Calu3 (cell line): ENCODE data around the gene TFF3. TPM values are rescaled to one million over a fixed set of nuclear protein-coding genes. Genes with fewer than 3 reads are reported as not detected.
A peak's percentile ranks its signal among the peaks of the same experiment; 100 is the strongest.

ENCODE experiments used
- BruUV-seq: library from RNA; stranded (reverse); fragments of 400-500 nt; replicated peaks from 2 replicates; lab custom pipeline; 2021; lab: Mats Ljungman, UMichigan
- CTCF ChIA-PET: fragments of 300-600 bp; sonication (Branson Sonifier 250); formaldehyde crosslinking; loops from one replicate; lab custom pipeline; 2022; ENCODE audit warnings: antibody characterized with exemption; lab: Charles Lee
- DNase-seq: peaks from one replicate; pipeline ENCODE4 v3.0.0; 2022
- H3K27ac Mint-ChIP-seq: one replicate; pipeline ENCODE4 v1.8.0; 2022; ENCODE audit warnings: mixed read lengths; ENCODE audit not compliant: unreplicated experiment
- H3K27me3 Mint-ChIP-seq: one replicate; pipeline ENCODE4 v1.8.0; 2022; ENCODE audit warnings: mixed read lengths; ENCODE audit not compliant: unreplicated experiment
- H3K36me3 Mint-ChIP-seq: one replicate; pipeline ENCODE4 v1.8.0; 2022; ENCODE audit warnings: mild to moderate bottlenecking, moderate library complexity, mixed read lengths; ENCODE audit not compliant: insufficient read depth, unreplicated experiment
- H3K4me1 Mint-ChIP-seq: one replicate; pipeline ENCODE4 v1.8.0; 2022; ENCODE audit warnings: mild to moderate bottlenecking, low read depth, mixed read lengths; ENCODE audit not compliant: unreplicated experiment
- H3K4me3 Mint-ChIP-seq: one replicate; pipeline ENCODE4 v1.8.0; 2022; ENCODE audit warnings: mild to moderate bottlenecking, low read depth, moderate library complexity, mixed read lengths; ENCODE audit not compliant: unreplicated experiment
- H3K9me3 Mint-ChIP-seq: one replicate; pipeline ENCODE4 v1.8.0; 2022; ENCODE audit warnings: low read depth, mixed read lengths; ENCODE audit not compliant: unreplicated experiment
- intact Hi-C: fragments of 100-400 bp; cut with micrococcal nuclease; formaldehyde crosslinking; loops from one replicate; pipeline ENCODE4 v1.10.0; 2022; ENCODE audit not compliant: unreplicated experiment
- total RNA-seq: library from RNA; stranded (reverse); gene quantifications from 2 replicates; pipeline ENCODE4 v1.2.3, GENCODE V29; 2022
- TF ChIP-seq, protein P1 (sequence below): fragments of 200-600 bp; IDR thresholded peaks from one replicate; pipeline ENCODE4 v1.8.0; 2022; ENCODE audit warnings: antibody characterized with exemption; ENCODE audit not compliant: unreplicated experiment

TFF3 gene
- total RNA-seq, 1 experiment from 2014 or later = not detected

DNA sequence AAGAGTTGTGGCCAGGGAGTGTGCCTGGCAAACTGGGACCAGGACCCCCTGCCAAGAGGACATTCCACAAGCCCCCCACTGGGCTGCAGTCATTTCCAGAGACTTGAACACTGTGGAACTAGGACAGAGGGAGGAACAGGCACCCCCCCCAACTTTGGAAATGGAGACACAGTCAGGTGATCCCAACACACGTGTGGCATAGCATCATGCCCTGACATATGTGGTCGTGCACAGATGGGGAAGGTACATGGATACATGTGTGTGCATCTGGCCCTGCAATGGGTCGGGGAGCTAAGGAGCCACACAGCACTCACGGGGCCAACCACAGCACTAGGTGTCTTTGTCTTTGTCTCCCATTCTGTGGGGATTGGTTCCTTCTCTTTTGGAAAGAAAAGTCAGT, 6.6 kb upstream of the TFF3 start:
- intact Hi-C loops = no loop called here
- CTCF ChIA-PET = no interaction called here
- no TSS peak for BruUV-seq
- no peak for DNase-seq
- TF ChIP-seq, protein P1, sequence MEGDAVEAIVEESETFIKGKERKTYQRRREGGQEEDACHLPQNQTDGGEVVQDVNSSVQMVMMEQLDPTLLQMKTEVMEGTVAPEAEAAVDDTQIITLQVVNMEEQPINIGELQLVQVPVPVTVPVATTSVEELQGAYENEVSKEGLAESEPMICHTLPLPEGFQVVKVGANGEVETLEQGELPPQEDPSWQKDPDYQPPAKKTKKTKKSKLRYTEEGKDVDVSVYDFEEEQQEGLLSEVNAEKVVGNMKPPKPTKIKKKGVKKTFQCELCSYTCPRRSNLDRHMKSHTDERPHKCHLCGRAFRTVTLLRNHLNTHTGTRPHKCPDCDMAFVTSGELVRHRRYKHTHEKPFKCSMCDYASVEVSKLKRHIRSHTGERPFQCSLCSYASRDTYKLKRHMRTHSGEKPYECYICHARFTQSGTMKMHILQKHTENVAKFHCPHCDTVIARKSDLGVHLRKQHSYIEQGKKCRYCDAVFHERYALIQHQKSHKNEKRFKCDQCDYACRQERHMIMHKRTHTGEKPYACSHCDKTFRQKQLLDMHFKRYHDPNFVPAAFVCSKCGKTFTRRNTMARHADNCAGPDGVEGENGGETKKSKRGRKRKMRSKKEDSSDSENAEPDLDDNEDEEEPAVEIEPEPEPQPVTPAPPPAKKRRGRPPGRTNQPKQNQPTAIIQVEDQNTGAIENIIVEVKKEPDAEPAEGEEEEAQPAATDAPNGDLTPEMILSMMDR = no peak
- Mint-ChIP-seq H3K27ac (no peak overlapping the region), H3K27me3 (peaks cover 55% of the 10 kb centered on the region), H3K4me1 (no peaks in the 10 kb centered on the region), H3K9me3 (no peaks in the 10 kb centered on the region), H3K36me3 (no peaks in the 10 kb centered on the region), H3K4me3 (no peak overlapping the region)

DNA sequence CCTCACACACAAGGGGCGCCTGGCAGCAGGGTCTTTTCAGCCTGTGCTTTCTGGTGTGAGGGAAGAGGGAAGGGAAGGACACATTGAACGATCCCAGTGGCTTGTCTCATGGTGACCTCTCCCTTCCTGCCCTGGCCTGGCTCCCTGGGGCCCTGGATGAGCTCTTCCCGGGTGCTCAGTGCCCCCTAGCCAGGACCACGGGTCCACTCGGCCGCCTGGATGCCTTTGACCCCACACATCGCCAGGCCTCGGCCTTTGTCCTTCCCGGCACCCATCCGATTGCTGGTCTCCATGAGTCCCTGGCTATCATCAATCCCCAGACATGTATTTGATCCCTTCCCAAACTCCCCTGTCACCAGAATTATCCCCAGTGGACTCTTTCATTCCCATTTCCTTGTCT, 6.0 kb upstream of the TFF3 start:
- CTCF ChIA-PET = no interaction called here
- no TSS peak for BruUV-seq
- Mint-ChIP-seq H3K9me3 (no peaks in the 10 kb centered on the region), H3K36me3 (no peaks in the 10 kb centered on the region), H3K27me3 (peaks cover 55% of the 10 kb centered on the region), H3K4me1 (no peaks in the 10 kb centered on the region), H3K27ac (no peak overlapping the region), H3K4me3 (no peak overlapping the region)
- TF ChIP-seq, protein P1 = no peak
- no peak for DNase-seq
- intact Hi-C loops = no loop called here

GRCh38 chr21:42320791-42321190, 5.6 kb upstream of the TFF3 start:
- Mint-ChIP-seq H3K27ac (no peak overlapping the region), H3K9me3 (no peaks in the 10 kb centered on the region), H3K4me3 (no peak overlapping the region), H3K36me3 (no peaks in the 10 kb centered on the region), H3K4me1 (no peaks in the 10 kb centered on the region), H3K27me3 (peaks cover 52% of the 10 kb centered on the region)
- no peak for DNase-seq
- TF ChIP-seq, protein P1 = no peak
- CTCF ChIA-PET = no interaction called here
- intact Hi-C loops = no loop called here
- BruUV-seq = no TSS peak

DNA sequence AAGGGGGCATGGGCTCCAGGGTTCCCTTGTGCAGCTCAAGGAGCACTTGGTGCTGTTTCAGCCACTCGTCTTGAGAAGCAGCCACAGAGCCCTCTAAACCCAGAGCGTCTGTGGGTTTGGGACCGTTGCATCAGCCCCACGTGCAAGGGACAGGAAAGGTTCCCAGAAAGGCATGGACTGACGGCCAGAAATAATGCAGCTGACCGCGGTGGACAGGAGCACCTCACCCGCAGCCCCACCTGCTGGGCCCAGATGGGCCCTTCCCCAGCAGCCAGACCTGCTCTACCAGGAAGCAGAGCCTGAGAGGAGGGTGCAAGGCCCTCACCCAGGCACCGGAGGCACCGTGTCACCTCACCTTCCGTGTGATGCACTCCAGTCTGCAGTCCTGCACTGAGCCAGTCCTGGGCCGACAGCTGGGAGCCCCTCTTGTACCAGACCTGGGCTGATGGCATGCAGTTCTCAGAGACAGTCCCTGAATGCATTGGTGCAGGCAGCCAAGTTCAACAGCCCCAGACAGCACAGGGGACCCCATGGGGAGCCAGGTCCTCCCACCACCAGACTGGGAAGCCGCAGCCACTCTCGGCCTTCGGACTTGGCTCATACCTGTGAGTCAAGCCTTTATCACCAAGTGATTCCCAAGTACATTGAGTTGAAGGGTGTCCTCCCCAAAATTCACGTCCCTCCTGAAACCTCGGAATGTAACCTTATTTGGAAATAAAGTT, 4.8 kb upstream of the TFF3 start:
- H3K36me3 Mint-ChIP-seq = no peaks in the 10 kb centered on the region
- H3K27me3 Mint-ChIP-seq = peaks cover 44% of the 10 kb centered on the region
- no peaks in the 10 kb centered on the region for H3K4me1 Mint-ChIP-seq
- H3K9me3 Mint-ChIP-seq = no peaks in the 10 kb centered on the region
- TF ChIP-seq, protein P1 = no peak
- no peak overlapping the region for H3K4me3 Mint-ChIP-seq
- no peak overlapping the region for H3K27ac Mint-ChIP-seq
- peak; percentile 14 for DNase-seq
- intact Hi-C loops = no loop called here
- no TSS peak for BruUV-seq
- CTCF ChIA-PET = no interaction called here
